Endothelial cell of umbilical vein (primary cell): ENCODE measurements around the gene MFSD2A.

Experiments used
- POLR2A ChIP-seq: IDR thresholded peaks from 2 replicates; pipeline ENCODE4 v1.6.1; 2012; ENCODE audit warnings: low read depth, mild to moderate bottlenecking, control low read depth, low read length
- POLR2AphosphoS5 ChIP-seq: IDR thresholded peaks from 2 replicates; pipeline ENCODE4 v1.6.1; 2012; ENCODE audit warnings: low read depth, mild to moderate bottlenecking, control low read depth, low read length, moderate library complexity; ENCODE audit not compliant: insufficient read depth

DNA sequence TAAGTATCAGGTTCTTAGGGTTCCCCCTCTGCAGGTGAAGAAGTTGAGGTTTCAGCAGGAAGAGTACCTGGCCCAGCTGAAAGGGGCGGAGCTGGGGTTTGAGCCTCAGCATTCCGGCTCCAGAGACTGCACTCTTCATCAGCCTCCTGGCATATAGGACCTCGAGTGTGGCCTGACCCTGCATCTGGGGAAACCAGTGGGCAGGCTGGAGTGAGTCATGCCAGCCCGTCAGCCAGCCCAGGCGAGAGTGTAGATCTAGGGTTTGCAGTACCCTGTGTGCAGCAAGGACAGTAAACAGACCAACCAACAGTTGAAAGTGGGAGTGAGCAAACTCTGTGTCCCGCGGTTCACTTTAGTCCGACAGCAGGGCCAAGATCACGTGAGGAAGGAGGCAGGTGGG lies 14.1 kb downstream of the MFSD2A start:
- TF ChIP-seq POLR2AphosphoS5 (no peak), POLR2A (no peak)
